Upper lobe of left lung (tissue), 4 donors: ENCODE measurements around the gene NPY4R.
"Not testable (repeated sequence)": the region's sequence is repeated elsewhere in the genome, so short reads cannot be mapped to it uniquely, and the experiment has no call there.

Source experiments
- POLR2A ChIP-seq, 4 donors: fragments of 450-650 bp; IDR thresholded peaks; one replicate each; pipeline ENCODE4 v1.5.1; 2016 to 2017; ENCODE audit warnings: antibody characterized with exemption in 4 of 4, mild to moderate bottlenecking in 2 of 4
- POLR2AphosphoS5 ChIP-seq, 2 donors: sonication (generic); formaldehyde crosslinking; IDR thresholded peaks; one replicate each; pipeline ENCODE4 v1.5.1; 2017; ENCODE audit warnings: antibody characterized with exemption in 2 of 2
- TF ChIP-seq, protein P1 (sequence below), 6 experiments: fragments of 450-650 bp in 4 of 6; fragments of 200-600 bp in 2 of 6; sonication (generic) in 2 of 6; IDR thresholded peaks; one replicate each; pipeline ENCODE4 v1.5.1; 2016 to 2019; ENCODE audit warnings: antibody characterized with exemption in 6 of 6

DNA sequence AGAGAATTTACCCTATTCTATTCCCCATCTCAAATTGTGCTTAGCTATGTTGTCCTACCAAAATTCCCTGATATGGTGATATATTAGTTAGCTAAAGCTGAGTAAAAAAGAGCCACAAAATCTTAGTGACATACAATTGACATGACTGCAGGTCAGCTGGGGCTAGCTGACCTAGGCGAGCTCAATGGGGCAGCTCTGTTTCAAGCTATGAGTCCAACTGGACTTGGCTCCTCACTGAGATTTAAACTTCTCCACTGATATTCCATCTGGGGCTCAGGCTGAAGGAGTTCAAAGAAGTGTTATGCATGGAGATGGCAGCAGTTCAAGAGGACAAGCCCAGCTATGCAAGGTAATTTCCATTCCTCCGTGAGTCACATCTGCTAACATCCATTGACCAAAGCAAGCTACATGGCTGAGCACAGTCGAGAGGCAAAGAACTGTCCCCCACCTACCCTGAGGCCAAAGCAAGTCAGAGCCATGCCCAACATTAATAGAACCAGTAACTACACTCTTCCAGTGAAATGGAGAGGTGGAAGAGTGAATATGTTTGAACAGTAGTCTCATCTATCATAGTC, 9.1 kb upstream of the NPY4R start:
- TF ChIP-seq, protein P1, sequence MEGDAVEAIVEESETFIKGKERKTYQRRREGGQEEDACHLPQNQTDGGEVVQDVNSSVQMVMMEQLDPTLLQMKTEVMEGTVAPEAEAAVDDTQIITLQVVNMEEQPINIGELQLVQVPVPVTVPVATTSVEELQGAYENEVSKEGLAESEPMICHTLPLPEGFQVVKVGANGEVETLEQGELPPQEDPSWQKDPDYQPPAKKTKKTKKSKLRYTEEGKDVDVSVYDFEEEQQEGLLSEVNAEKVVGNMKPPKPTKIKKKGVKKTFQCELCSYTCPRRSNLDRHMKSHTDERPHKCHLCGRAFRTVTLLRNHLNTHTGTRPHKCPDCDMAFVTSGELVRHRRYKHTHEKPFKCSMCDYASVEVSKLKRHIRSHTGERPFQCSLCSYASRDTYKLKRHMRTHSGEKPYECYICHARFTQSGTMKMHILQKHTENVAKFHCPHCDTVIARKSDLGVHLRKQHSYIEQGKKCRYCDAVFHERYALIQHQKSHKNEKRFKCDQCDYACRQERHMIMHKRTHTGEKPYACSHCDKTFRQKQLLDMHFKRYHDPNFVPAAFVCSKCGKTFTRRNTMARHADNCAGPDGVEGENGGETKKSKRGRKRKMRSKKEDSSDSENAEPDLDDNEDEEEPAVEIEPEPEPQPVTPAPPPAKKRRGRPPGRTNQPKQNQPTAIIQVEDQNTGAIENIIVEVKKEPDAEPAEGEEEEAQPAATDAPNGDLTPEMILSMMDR (IDR thresholded peaks at IDR 0.05), result not testable (repeated sequence)
- not testable (repeated sequence) for TF ChIP-seq POLR2AphosphoS5, POLR2A (IDR thresholded peaks at IDR 0.05)
